IPS-15b (cell line): ENCODE data around the gene NCAN.
A peak's percentile ranks its signal among the peaks of the same experiment; 100 is the strongest.
"Not testable (repeated sequence)": the region's sequence is repeated elsewhere in the genome, so short reads cannot be mapped to it uniquely, and the experiment has no call there.

Source experiments
- H3K27me3 ChIP-seq: one replicate; pipeline ENCODE4 v1.6.1; 2013; ENCODE audit warnings: low read length; ENCODE audit not compliant: control insufficient read depth, insufficient read depth
- H3K36me3 ChIP-seq: one replicate; pipeline ENCODE4 v1.6.1; 2013; ENCODE audit warnings: low read length; ENCODE audit not compliant: control insufficient read depth, insufficient read depth
- H3K4me1 ChIP-seq: one replicate; pipeline ENCODE4 v1.6.1; 2013; ENCODE audit warnings: mild to moderate bottlenecking, low read length; ENCODE audit not compliant: control insufficient read depth, insufficient read depth
- H3K4me3 ChIP-seq: one replicate; pipeline ENCODE4 v1.5.1; 2013; ENCODE audit warnings: low read depth, low read length
- H3K9ac ChIP-seq: one replicate; pipeline ENCODE4 v1.6.1; 2013; ENCODE audit warnings: low read depth, mild to moderate bottlenecking, low read length
- H3K9me3 ChIP-seq: one replicate; pipeline ENCODE4 v1.6.1; 2013; ENCODE audit warnings: mild to moderate bottlenecking, low read length; ENCODE audit not compliant: control insufficient read depth, insufficient read depth

Gene NCAN

GRCh38 chr19:19211499-19212420 is at the start of gene NCAN:
Gene NCAN, plus strand, starts transcription at chr19:19211958. Its CDS starts 4,996 bp downstream, at chr19:19216954.
- no peak within 1 kb of the TSS for H3K9ac ChIP-seq
- H3K9me3 ChIP-seq = no peaks in the 10 kb centered on the region
- H3K36me3 ChIP-seq = no peaks in the 10 kb centered on the region
- no peaks in the 10 kb centered on the region for H3K4me1 ChIP-seq
- H3K4me3 ChIP-seq = peak within 1 kb of the TSS; percentile 56
- H3K27me3 ChIP-seq = peaks cover 71% of the 10 kb centered on the region

- peaks cover under 1% of the 10 kb centered on the region for H3K27me3 ChIP-seq
- H3K9ac ChIP-seq = no peak overlapping the region
- no peaks in the 10 kb centered on the region for H3K9me3 ChIP-seq
- no peak overlapping the region for H3K4me3 ChIP-seq
- no peaks in the 10 kb centered on the region for H3K36me3 ChIP-seq
- H3K4me1 ChIP-seq = no peaks in the 10 kb centered on the region
These were observed 49.3 kb upstream of the NCAN start for GRCh38 chr19:19162495-19162894.

GRCh38 chr19:19165396-19165795 is 46.4 kb upstream of the NCAN start:
- Histone ChIP-seq H3K4me3 (no peak overlapping the region), H3K4me1 (peaks cover 3% of the 10 kb centered on the region), H3K36me3 (no peaks in the 10 kb centered on the region)

GRCh38 chr19:19167612-19168011 is 44.1 kb upstream of the NCAN start:
- peaks cover 23% of the 10 kb centered on the region for H3K27me3 ChIP-seq
- H3K9ac ChIP-seq = no peak overlapping the region
- no peaks in the 10 kb centered on the region for H3K36me3 ChIP-seq
- H3K4me3 ChIP-seq = no peak overlapping the region
- H3K9me3 ChIP-seq = no peaks in the 10 kb centered on the region
- H3K4me1 ChIP-seq = peaks cover 8% of the 10 kb centered on the region

More at GRCh38 chr19:19165396-19165795, 46.4 kb upstream of the NCAN start:
- H3K27me3 ChIP-seq = peaks cover 14% of the 10 kb centered on the region
- H3K9ac ChIP-seq = no peak overlapping the region
- no peaks in the 10 kb centered on the region for H3K9me3 ChIP-seq

GRCh38 chr19:19169236-19170052 is 42.3 kb upstream of the NCAN start:
- Histone ChIP-seq H3K4me3 (peak overlapping the region; percentile 49), H3K4me1 (peaks cover 8% of the 10 kb centered on the region), H3K9ac (no peak overlapping the region)

GRCh38 chr19:19170053-19170872 is 41.5 kb upstream of the NCAN start, which contains the start of gene MEF2B:
Gene MEF2B, minus strand, starts transcription at chr19:19170263. Its CDS starts 19,528 bp downstream, at chr19:19150735.
- peaks cover 23% of the 10 kb centered on the region for H3K27me3 ChIP-seq
- H3K4me1 ChIP-seq = peaks cover 8% of the 10 kb centered on the region
- no peaks in the 10 kb centered on the region for H3K9me3 ChIP-seq
- H3K4me3 ChIP-seq = peak within 1 kb of the TSS; percentile 53
- no peak within 1 kb of the TSS for H3K9ac ChIP-seq
- no peaks in the 10 kb centered on the region for H3K36me3 ChIP-seq

More at GRCh38 chr19:19169236-19170052, 42.3 kb upstream of the NCAN start:
- Histone ChIP-seq H3K36me3 (no peaks in the 10 kb centered on the region), H3K27me3 (peaks cover 23% of the 10 kb centered on the region), H3K9me3 (no peaks in the 10 kb centered on the region)

- Histone ChIP-seq H3K27me3 (peaks cover 23% of the 10 kb centered on the region), H3K9me3 (no peaks in the 10 kb centered on the region), H3K36me3 (no peaks in the 10 kb centered on the region), H3K4me3 (peak overlapping the region; percentile 53), H3K9ac (no peak overlapping the region), H3K4me1 (peaks cover 8% of the 10 kb centered on the region)
These were observed 40.7 kb upstream of the NCAN start for GRCh38 chr19:19170873-19171672.

GRCh38 chr19:19171821-19172532 is 39.8 kb upstream of the NCAN start:
- Histone ChIP-seq H3K9ac (no peak overlapping the region), H3K4me1 (peaks cover 8% of the 10 kb centered on the region), H3K36me3 (no peaks in the 10 kb centered on the region), H3K4me3 (no peak overlapping the region), H3K27me3 (peaks cover 23% of the 10 kb centered on the region), H3K9me3 (no peaks in the 10 kb centered on the region)

GRCh38 chr19:19173243-19173642 is 38.5 kb upstream of the NCAN start:
- H3K36me3 ChIP-seq, H3K9me3 ChIP-seq, H3K4me3 ChIP-seq, H3K4me1 ChIP-seq, H3K9ac ChIP-seq: not testable (repeated sequence)
- H3K27me3 ChIP-seq = peaks cover 20% of the 10 kb centered on the region

- Histone ChIP-seq H3K4me1 (peaks cover 3% of the 10 kb centered on the region), H3K4me3 (no peak overlapping the region), H3K9me3 (no peaks in the 10 kb centered on the region), H3K36me3 (peaks cover 6% of the 10 kb centered on the region), H3K27me3 (no peaks in the 10 kb centered on the region), H3K9ac (no peak overlapping the region)
These were observed 34.8 kb upstream of the NCAN start for GRCh38 chr19:19176950-19177349.
